Right renal cortex interstitium (tissue), 3 donors: ENCODE results near the gene TMEM258. TPM values are rescaled to one million over a fixed set of nuclear protein-coding genes. Genes with fewer than 3 reads are reported as not detected.

Experiments used
- DNase-seq, 3 donors: peaks; one replicate each; pipeline ENCODE4 v3.0.0-alpha.2; 2013; ENCODE audit warnings: low read depth in 3 of 3, low spot score in 2 of 3
- polyA plus RNA-seq, 3 donors: library from polyadenylated mRNA; unstranded; fragments of 120-200 nt; gene quantifications; one replicate each; pipeline ENCODE4 v1.2.1, GENCODE V29; 2013; ENCODE audit not compliant: insufficient read length in 3 of 3

Gene TMEM258
- polyA plus RNA-seq, 3 donors: 157 to 206 (median 192) TPM

DNA sequence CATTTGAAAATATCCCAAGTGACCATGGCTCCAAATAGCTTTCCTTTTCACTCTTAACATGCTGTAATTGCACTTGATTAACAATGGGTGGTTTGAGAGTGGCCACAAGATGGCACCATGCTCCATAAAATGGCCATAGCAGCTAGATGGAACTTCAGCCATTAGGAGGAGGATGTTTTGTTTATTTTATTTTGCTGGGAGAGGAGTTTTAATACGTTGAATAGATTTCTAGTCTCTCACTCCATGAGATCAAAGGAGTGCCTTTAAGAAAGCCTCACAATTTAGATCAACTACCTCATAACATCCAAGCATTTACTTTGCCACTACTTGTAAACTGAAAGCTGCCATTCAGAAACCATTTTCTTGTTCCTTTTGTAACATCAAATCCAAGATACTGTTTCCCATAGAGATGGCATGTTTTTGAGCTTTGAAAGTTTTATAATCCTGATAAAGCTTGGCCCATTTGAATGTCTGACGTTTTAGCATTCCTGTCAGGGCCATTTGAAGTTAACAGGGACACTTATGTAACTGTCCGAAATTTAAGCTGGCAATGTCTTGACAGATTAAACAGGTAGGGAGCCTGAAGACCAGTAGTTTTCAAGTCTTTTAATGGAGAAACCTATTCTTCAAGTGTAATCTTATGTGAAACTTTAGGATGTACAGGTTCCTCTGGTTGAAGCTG, 5.0 kb upstream of the TMEM258 start:
- peak in 2 of 3 donors; percentile 78 to 80 for DNase-seq

DNA sequence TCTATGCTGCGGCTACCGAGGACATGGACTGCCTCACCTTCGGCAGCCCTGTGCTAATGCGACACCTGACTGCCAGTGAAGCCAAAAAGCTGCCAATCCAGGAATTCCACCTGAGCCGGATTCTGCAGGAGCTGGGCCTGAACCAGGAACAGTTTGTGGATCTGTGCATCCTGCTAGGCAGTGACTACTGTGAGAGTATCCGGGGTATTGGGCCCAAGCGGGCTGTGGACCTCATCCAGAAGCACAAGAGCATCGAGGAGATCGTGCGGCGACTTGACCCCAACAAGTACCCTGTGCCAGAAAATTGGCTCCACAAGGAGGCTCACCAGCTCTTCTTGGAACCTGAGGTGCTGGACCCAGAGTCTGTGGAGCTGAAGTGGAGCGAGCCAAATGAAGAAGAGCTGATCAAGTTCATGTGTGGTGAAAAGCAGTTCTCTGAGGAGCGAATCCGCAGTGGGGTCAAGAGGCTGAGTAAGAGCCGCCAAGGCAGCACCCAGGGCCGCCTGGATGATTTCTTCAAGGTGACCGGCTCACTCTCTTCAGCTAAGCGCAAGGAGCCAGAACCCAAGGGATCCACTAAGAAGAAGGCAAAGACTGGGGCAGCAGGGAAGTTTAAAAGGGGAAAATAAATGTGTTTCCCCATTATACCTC, 3.6 kb upstream of the TMEM258 start:
- no peak for DNase-seq

DNA sequence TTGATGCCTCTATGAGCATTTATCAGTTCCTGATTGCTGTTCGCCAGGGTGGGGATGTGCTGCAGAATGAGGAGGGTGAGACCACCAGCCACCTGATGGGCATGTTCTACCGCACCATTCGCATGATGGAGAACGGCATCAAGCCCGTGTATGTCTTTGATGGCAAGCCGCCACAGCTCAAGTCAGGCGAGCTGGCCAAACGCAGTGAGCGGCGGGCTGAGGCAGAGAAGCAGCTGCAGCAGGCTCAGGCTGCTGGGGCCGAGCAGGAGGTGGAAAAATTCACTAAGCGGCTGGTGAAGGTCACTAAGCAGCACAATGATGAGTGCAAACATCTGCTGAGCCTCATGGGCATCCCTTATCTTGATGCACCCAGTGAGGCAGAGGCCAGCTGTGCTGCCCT, 3.1 kb upstream of the TMEM258 start:
- no peak for DNase-seq

DNA sequence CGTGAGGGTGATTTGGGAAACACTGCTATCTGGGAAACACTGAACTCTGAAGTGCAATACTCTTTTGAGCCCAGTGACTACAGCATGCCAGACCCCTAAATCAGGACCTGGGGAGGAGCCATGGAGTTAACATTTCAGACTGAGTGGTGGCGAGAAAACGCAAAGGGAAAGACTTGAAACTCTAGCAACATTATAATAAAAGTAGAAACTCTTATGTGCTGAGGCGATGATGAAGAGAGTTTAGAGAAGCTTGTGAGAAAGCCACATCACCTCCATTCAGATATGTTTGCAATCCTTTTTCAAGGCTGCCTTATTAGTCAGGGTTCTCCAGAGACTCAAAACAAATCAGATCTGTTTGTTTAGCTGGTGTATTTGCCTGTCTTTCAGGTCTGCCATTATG, 2.2 kb upstream of the TMEM258 start:
- no peak for DNase-seq

DNA sequence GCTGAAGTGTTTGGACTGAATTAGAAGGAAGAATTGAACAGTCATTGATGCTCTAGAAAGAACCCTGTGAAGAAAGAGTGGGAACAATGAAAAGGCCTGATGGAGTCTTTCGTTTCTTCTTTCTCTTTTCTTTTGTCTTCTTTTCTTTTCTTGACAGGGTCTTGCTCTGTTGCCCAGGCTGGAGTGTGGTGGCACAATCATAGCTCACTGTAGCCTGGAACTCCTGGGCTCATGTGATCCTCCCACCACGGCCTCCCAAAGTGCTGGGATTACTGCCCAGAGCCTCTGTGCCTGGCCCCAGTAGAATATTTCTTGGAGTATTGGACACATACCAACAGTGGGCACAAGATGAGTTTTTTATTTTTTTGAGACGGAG, 1.4 kb upstream of the TMEM258 start:
- no peak for DNase-seq

DNA sequence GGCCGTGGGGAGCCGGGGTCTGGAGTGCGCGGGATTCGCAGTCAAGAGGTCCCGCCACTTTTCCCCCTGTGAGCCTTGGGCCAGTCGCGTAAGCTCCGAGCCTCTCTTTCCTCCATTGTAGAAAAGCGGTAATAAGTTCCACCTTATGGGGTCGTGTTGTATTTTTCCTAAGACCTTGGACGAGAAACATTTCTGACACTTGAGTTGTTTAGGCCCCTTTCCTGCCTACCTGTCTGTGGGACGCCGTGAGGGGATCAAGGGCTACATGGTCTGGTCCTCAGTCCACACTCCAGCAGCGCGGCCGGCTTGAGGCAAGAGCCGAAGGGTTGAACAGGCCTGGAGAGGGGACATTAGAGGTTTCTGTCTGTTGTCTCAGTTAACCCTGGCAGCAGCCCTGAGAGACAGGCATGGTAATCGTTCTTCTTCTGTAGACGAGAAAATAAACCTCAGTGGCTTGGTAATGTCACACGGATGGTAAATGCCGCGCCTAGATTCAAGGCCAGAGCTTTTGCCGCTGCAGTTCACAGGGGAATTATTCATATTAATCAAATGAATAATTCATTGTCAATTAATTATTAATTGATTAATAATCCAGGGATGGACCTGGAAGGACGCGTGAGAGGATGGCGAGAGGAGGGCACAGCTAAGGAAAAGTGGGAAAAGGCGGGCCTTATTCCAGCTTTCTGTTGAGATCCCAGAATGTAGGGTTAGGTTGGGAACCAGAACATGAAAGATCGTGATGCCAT, 857 bp upstream of the TMEM258 start:
- DNase-seq: no peak

DNA sequence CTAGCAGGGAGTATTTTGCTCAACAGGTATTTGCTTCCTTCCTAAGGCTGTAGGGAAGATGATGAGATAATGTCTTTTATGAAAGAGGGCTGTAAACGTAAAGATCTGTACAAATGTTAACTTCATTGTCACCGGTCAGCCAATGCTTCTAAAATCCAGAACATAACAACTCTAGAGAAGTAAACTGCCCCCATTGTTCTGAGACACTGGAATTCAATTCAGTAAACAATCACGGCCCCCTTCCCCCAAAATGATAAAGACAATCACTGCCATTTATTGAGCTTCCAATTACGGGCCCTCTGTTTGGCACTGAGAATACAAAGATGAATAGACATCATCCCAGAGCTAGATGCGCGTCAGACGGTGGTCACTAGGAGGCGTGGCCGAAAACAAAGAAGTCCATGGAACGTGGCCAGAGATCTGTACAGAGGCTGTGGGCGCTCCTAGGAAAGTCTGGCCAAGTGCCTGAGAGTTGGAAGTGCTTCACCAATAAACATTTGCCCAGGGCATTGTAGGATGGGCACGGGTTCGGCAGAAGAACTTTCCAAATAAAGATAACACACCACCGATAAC, 576 bp downstream of the TMEM258 start:
- peak; percentile 79 to 83 (median 82) for DNase-seq

DNA sequence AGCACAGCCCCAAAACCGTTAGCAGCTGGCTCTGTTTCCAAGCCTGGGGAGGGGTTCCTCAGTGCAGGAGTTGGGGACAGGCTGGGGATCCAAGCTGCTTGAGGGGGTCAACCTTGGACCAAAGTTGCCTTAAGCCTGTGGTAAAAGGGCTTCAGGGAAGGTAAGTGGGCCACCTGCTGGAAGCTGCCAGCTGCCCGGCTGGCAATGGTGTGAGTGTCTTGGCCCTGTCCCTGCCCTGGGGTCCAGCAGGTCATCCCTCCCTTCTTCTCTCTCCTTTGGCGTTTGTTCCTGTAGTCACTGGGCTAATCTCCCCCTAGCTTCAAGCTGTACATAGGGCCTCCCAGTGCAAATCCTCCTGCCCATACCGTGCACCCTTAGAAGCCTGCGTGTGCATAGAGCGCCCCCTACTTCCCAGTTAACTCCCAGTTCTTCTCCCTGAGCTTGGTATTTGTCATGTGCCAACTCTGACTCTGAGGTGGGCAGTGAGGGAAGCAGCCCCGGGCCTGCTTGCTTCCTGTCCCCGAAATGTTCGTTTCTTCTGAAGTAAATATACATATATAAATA, 4.4 kb downstream of the TMEM258 start:
- no peak for DNase-seq

DNA sequence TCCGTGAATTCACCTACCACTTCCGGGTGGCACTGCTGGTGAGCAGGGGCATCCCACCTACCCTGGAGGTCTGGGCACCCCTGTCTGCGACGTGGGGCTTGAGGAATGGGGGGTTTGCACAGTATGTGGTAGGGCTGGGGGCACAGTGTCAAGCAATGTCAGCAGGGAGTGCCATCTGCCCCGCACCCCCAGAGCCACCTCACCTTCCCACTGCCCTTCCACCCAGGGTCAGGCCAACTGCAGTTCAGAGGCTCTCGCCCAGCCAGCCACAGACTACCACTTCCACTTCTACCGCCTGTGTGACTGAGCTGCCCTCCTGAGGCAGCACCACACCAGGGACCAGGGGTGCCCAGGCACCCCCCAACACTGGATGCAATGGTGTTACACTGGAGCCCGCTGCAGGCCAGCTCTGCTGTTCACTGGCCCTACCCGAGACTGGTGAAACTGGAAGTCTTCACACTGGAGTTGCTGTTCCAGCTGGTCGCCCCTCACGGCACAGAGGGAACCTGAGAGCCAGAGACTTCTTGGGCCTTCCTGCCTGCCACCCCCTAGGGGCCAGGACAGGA, 6.5 kb downstream of the TMEM258 start:
- no peak for DNase-seq

DNA sequence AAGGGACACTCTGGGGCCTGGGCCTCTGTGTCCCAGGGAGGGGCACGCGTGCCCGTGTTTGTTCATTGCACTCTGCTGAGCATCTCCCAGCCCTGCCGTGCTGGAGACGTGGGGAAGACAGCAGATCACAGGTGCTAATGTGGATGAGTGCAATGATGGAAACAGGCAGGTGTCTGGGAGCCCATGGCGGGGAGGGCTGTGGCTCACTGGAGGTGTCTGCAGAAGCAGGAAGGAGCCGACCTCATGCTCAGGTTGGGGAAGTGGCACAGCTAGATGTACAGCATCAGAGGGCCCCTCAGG, 7.9 kb downstream of the TMEM258 start:
- DNase-seq: no peak

DNA sequence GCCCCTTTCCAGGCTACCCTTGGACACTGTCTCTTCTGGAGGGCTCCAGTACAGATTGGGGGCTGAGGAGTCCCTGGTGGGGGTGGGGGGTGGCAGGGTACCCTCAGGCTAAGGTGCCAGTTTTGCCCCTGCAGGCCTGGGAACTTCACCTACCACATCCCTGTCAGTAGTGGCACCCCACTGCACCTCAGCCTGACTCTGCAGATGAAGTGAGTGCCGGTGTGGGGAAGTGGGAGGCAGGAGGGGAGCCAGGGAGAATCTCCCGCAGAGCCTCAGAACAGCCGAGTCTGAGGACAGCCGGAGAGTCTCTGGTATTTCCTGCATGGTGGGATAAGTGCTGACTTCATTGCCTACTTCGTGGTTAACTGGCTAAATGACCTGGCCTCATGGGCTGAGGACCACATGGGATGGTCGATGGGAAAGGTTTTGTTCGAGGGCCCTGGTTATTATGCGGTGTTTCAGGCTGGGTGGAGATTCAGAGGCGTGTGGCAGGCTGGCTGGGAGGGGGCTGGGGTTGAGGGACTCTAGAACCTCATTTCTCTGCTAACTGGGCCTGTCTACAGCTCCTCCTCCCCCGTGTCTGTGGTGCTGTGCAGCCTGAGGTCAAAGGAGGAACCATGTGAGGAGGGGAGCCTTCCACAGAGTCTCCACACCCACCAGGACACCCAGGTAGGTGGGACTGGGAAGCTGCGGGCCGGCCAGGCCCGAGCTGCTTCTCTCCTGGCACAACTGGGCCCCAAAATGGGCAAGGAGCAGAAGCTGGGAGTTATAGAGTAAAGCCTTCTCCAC, 8.5 kb downstream of the TMEM258 start:
- no peak for DNase-seq

DNA sequence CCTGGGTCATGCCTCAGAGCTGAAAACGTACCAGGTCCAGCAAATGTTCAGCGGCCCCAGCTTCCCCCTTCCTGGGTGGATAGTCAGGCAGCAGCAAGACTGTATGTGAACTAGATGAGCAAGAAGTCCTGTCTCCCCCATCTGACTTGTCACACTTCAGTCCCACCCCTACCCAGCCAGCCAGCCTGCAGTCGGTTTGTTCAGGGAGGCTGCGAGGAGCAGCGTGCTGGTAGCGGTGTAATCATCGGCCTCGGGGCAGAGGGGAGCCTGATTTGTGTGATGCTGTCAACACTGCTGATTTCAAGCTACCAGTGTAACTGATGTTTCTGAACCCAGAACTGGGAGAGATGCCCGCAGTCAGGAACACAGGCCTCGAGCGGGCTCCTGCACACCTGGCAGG, 9.6 kb downstream of the TMEM258 start:
- no peak for DNase-seq

DNA sequence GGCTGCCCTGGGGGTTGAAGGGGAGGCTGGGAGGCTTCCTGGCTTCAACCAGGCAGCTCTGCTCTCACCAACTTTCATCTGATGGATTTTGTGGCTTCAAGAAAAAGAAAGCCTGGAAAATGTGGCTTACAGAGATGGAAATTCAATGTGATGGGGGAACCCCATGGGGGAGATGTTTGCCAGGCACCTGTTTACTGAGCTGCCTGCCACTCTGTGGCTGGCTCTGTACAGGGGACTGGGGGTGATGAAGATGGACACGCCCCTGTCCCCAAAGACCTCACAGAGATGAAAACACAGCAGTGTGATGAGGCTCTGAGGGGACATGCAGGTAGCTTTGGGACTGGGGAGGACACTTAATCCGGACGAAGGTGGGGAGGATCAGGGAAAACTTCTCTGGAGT, 10.1 kb downstream of the TMEM258 start:
- DNase-seq: no peak

DNA sequence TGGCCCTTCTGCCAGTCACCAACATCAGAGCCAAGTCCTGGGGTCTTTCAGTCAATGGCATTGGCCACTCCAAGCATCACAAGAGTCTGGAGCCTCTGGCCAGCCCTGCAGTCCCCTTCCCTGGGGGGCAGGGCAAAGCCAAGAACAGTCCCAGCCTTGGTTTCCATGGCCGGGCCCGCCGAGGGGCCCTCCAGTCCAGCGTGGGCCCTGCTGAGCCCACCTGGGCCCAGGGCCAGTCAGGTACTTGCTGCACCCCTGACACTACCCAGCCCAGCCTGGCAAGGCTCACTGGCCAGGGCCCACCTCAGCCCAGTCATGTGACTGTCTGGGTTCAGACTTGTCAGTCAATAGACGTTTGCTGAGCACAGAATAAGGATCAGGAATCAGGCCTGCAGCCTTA, 10.8 kb downstream of the TMEM258 start:
- DNase-seq: no peak

DNA sequence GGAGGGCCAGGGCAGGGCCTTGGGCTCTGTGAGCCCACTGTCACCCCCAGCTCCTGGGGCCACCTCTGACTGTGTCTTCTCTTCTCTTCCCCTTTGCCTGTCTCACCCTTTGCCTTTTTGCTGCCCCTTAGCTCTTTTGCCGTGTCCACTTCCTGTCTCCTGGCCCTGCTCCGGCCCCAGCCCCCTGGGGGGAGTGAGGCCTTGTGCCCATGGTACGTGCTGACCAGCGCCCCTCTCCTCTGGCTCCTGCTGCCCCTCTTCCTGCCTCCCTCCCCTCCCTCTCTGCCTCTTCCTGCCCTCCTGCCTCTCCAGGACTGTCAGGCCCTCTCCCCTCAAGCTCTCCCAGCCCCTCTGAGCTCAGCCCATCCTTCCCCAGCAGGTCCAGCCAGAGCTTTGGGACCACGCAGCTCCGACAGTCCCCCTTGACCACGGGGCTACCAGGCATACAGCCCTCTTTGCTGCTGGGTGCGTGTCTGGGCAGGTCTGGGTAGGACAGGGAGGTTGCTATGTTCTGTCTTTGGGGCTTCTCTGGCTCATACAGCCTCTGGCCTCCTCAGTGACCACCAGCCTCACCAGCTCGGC, 11.7 kb downstream of the TMEM258 start:
- DNase-seq: no peak

DNA sequence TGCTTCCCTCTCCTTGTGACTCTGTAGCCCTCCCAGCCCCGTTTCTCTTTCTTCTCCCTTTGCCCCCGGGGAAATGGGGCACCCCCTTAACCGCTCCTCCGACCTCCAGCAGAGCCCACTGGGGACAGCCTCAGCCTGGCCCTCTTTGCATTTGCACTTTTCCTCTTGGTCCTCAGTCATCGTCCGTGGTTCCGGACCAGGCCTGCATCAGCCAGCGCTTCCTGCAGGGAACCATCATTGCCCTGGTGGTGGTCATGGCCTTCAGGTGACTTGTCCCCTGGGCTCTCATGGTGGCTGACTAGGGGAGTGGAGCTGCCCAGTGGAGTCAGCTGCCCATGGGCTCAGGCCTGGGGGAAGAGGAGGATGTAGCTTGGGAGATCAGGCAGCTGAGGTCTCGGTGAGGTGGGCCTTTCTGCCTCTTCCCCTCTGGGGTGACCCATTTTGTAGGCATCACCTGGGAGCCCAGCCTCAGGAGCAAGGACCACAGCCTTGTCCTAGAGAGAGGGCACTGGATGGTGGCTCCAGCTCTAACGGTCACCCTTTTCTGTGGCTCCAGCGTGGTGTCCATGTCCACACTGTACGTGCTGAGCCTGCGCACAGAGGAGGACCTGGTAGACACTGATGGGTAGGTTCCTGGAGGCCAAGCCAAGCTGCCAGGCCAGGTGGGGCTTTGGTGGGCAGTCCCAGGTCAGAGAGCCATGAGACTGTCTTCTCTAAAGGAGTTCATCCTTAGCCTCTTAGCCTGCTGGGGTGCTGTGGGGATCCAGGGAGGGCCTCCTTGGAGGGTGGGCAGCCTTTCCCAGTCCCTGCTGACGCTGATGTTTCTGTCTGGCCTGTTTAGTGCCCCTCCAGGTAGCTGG, 12.5 kb downstream of the TMEM258 start:
- DNase-seq: no peak

DNA sequence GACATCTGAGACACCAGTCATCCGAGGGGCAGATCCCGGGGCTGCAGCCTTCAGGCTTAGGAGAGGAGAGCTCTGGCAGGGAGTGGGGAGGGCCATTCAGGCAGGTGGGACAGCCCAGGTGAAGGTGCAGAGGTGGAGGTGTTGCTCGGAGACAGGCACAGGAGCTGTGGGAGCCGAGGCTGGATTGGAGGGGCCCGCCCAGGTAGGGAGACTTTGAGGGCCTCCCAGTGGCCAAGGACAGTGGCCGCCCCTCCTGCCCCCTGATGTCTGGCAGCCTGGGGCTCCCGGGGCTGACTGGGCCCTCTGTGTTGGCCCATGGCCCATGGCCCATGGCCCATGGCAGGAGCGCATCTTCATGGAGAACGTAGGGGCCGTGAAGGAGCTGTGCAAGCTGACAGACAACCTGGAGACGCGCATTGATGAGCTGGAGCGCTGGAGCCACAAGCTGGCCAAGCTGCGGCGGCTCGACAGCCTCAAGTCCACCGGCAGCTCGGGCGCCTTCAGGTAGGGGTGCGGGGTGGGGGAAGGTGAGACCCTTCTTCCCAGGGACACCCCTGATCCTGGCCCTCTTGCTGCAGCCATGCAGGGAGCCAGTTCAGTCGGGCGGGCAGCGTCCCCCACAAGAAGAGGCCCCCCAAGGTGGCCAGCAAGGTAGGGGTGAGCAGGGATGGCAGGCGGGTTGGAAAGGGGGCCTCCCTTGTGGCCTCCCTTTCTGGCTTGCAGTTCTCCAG, 13.3 kb downstream of the TMEM258 start:
- DNase-seq: no peak

DNA sequence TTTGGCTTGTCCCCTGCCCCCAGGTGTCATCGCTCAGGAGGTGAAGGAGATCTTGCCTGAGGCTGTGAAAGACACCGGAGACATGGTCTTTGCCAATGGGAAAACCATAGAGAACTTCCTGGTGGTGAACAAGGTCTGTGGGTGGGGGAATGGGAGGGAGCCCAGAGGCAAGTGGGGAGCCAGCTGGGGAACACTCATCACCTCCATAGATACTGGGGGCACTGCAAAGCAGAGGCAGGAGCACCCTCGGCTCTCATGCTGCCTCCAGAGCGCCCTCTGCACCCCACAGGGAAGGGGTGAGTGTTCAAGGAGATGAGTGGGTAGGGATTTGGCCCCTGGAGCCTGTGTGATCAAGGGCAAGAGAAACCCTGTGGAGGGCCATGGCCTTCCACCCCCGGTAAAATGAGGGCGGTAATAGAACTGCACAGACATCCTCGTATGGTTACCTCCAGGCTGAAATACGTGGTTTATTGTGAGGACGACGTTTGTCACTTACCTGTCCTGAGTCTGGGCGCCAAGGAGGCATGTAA, 14.0 kb downstream of the TMEM258 start:
- DNase-seq: no peak
